Dedifferentiated amniotic fluid mesenchymal stem cell (primary cell): ENCODE results near the gene RBM6.
A peak's percentile ranks its signal among the peaks of the same experiment; 100 is the strongest.

ENCODE experiments used
- DNase-seq: peaks from one replicate; pipeline ENCODE4 v3.0.0-alpha.2; 2016; ENCODE audit errors: extremely low spot score

RBM6 gene

DNA sequence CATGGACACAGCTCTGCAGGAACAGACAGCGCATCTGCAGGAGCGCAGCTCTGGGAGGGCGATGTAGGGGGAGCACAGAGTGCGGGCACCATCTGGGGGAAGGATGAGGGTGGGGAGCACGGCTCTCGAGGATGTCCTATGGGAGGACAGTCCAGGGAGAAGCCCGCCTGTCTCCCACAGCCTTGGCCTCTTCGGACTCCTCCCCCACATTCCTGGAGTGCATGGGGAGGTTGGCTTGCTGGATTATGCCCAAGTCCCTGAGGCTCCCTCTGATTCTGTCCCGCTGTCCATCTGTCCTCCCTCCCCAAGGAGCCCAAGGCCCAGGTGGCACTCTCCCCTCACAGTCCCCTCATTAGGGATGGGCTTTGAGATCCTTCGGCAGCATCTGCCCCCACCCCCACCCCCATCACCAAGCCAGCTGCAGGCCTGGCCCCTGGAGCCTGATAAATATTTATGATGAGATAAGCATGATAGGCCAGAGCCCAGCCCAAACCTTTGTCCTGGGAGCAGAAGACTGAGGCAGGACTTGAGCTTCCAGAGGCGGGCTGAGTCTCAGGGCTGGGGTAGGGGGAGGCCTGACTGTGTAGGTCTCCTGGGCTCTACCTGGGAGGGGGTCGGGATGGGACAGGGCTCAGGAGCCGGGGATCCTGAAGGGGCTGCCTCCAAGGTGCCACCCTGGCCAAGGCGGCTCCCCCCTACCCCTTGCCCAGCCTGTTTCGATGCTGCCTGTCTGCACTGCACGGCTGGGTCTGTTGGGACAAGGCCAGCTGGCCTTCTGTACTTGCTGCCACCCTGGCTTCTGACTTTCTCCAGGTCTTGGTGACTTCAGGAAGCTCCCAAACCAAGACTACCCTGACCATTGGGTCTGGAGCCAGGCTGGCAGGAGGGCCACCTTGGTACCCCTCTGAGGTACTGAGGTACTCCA lies 186.6 kb downstream of the RBM6 start:
- DNase-seq, result peak; percentile 23
